ENCODE measurements around the gene SEMA6A. TPM values are rescaled to one million over a fixed set of nuclear protein-coding genes. Genes with fewer than 3 reads are reported as not detected.

Gene SEMA6A
- total RNA-seq, 1 donor from 2014 or later = 84.2 TPM

- Mint-ChIP-seq H3K27me3 (no peaks in the 10 kb centered on the region), H3K4me1 (ENCODE audit: unreplicated experiment) (peaks cover 36% of the 10 kb centered on the region), H3K27ac (peak overlapping the region; percentile 82), H3K9me3 (no peaks in the 10 kb centered on the region), H3K4me3 (peak overlapping the region; percentile 99), H3K36me3 (peaks cover 14% of the 10 kb centered on the region)
- TF ChIP-seq CTCF (conservative IDR thresholded peaks at IDR 0.05) = peak; percentile 65
- DNase-seq (ENCODE audit: extremely low spot score, unreplicated experiment) = no peak
These were observed 2.9 kb downstream of the SEMA6A start for GRCh38 chr5:116571568-116572349.

- DNase-seq (ENCODE audit: extremely low spot score, unreplicated experiment) = no peak
- no peaks in the 10 kb centered on the region for H3K27me3 Mint-ChIP-seq
- peak overlapping the region; percentile 99 for H3K4me3 Mint-ChIP-seq
- H3K27ac Mint-ChIP-seq = no peak overlapping the region
- TF ChIP-seq CTCF (conservative IDR thresholded peaks at IDR 0.05) = no peak
- H3K36me3 Mint-ChIP-seq = peaks cover 21% of the 10 kb centered on the region
- peaks cover 46% of the 10 kb centered on the region for H3K4me1 Mint-ChIP-seq (ENCODE audit: unreplicated experiment)
- H3K9me3 Mint-ChIP-seq = no peaks in the 10 kb centered on the region
These were observed 4.6 kb downstream of the SEMA6A start for GRCh38 chr5:116569999-116570398.

- H3K9me3 Mint-ChIP-seq = no peaks in the 10 kb centered on the region
- no peak for TF ChIP-seq CTCF (conservative IDR thresholded peaks at IDR 0.05)
- peak overlapping the region; percentile 33 for H3K4me3 Mint-ChIP-seq
- peaks cover 62% of the 10 kb centered on the region for H3K4me1 Mint-ChIP-seq (ENCODE audit: unreplicated experiment)
- no peak overlapping the region for H3K27ac Mint-ChIP-seq
- DNase-seq (ENCODE audit: extremely low spot score, unreplicated experiment) = no peak
- no peaks in the 10 kb centered on the region for H3K27me3 Mint-ChIP-seq
- H3K36me3 Mint-ChIP-seq = peaks cover 22% of the 10 kb centered on the region
These were observed 7.5 kb downstream of the SEMA6A start for GRCh38 chr5:116567106-116567505.

- no peaks in the 10 kb centered on the region for H3K27me3 Mint-ChIP-seq
- H3K4me3 Mint-ChIP-seq = no peak overlapping the region
- peaks cover 25% of the 10 kb centered on the region for H3K36me3 Mint-ChIP-seq
- H3K27ac Mint-ChIP-seq = no peak overlapping the region
- peaks cover 66% of the 10 kb centered on the region for H3K4me1 Mint-ChIP-seq (ENCODE audit: unreplicated experiment)
- no peaks in the 10 kb centered on the region for H3K9me3 Mint-ChIP-seq
- no peak for TF ChIP-seq CTCF (conservative IDR thresholded peaks at IDR 0.05)
- no peak for DNase-seq (ENCODE audit: extremely low spot score, unreplicated experiment)
These were observed 8.4 kb downstream of the SEMA6A start for GRCh38 chr5:116566251-116566650.

GRCh38 chr5:116564756-116565490, 9.7 kb downstream of the SEMA6A start:
- Mint-ChIP-seq H3K9me3 (peaks cover 3% of the 10 kb centered on the region), H3K4me1 (ENCODE audit: unreplicated experiment) (peaks cover 61% of the 10 kb centered on the region), H3K27me3 (no peaks in the 10 kb centered on the region), H3K4me3 (peak overlapping the region; percentile 13), H3K27ac (no peak overlapping the region), H3K36me3 (peaks cover 28% of the 10 kb centered on the region)
- no peak for TF ChIP-seq CTCF (conservative IDR thresholded peaks at IDR 0.05)
- DNase-seq (ENCODE audit: extremely low spot score, unreplicated experiment) = no peak

Measured in type B pancreatic cell (in vitro differentiated cells).